Type B pancreatic cell (in vitro differentiated cells): ENCODE results near the gene HPX. TPM values are rescaled to one million over a fixed set of nuclear protein-coding genes. Genes with fewer than 3 reads are reported as not detected.

Experiments
- DNase-seq: peaks from one replicate; pipeline ENCODE4 v3.0.0; 2021; ENCODE audit warnings: mixed read lengths; ENCODE audit not compliant: unreplicated experiment; ENCODE audit errors: extremely low spot score
- H3K27ac Mint-ChIP-seq: 2 replicates; pipeline ENCODE4 v1.8.0; 2021; ENCODE audit warnings: mild to moderate bottlenecking, mixed read lengths
- H3K27me3 Mint-ChIP-seq: 2 replicates; pipeline ENCODE4 v1.8.0; 2021; ENCODE audit warnings: mixed read lengths
- H3K36me3 Mint-ChIP-seq: 2 replicates; pipeline ENCODE4 v1.8.0; 2021; ENCODE audit warnings: mixed read lengths
- H3K4me1 Mint-ChIP-seq: one replicate; pipeline ENCODE4 v1.8.0; 2021; ENCODE audit warnings: mixed read lengths; ENCODE audit not compliant: unreplicated experiment
- H3K4me3 Mint-ChIP-seq: 2 replicates; pipeline ENCODE4 v1.8.0; 2021; ENCODE audit warnings: mild to moderate bottlenecking, mixed read lengths
- H3K9me3 Mint-ChIP-seq: 2 replicates; pipeline ENCODE4 v1.8.0; 2021; ENCODE audit warnings: mixed read lengths
- CTCF ChIP-seq: fragments of 200-600 bp; sonication (generic); conservative IDR thresholded peaks from 2 replicates; pipeline ENCODE4 v1.5.0; 2021; ENCODE audit warnings: antibody characterized with exemption, mild to moderate bottlenecking
- total RNA-seq: library from RNA; stranded (reverse); gene quantifications from 2 replicates; pipeline ENCODE4 v1.2.1, GENCODE V29; 2021; ENCODE audit warnings: low replicate concordance

Gene HPX
- total RNA-seq, 1 donor from 2014 or later: 1.9 TPM

GRCh38 chr11:6415797-6416196, 25.0 kb downstream of the HPX start:
- Mint-ChIP-seq H3K36me3 (peaks cover 1% of the 10 kb centered on the region), H3K4me3 (no peak overlapping the region), H3K4me1 (peaks cover 9% of the 10 kb centered on the region), H3K9me3 (no peaks in the 10 kb centered on the region), H3K27ac (no peak overlapping the region), H3K27me3 (peaks cover 3% of the 10 kb centered on the region)
- TF ChIP-seq CTCF: no peak
- DNase-seq: no peak

GRCh38 chr11:6414874-6415328, 25.9 kb downstream of the HPX start:
- no peak overlapping the region for H3K4me3 Mint-ChIP-seq

GRCh38 chr11:6413791-6414201, 27.0 kb downstream of the HPX start:
- DNase-seq: no peak
- H3K27me3 Mint-ChIP-seq: no peaks in the 10 kb centered on the region
- H3K4me1 Mint-ChIP-seq: peaks cover 5% of the 10 kb centered on the region
- no peaks in the 10 kb centered on the region for H3K9me3 Mint-ChIP-seq
- no peak for TF ChIP-seq CTCF
- H3K4me3 Mint-ChIP-seq: no peak overlapping the region
- peaks cover 4% of the 10 kb centered on the region for H3K36me3 Mint-ChIP-seq
- no peak overlapping the region for H3K27ac Mint-ChIP-seq

More at GRCh38 chr11:6414874-6415328, 25.9 kb downstream of the HPX start:
- Mint-ChIP-seq H3K27ac (no peak overlapping the region), H3K27me3 (no peaks in the 10 kb centered on the region), H3K36me3 (no peaks in the 10 kb centered on the region), H3K9me3 (no peaks in the 10 kb centered on the region), H3K4me1 (peaks cover 9% of the 10 kb centered on the region)
- no peak for DNase-seq
- TF ChIP-seq CTCF: no peak

- Mint-ChIP-seq H3K36me3 (peaks cover 8% of the 10 kb centered on the region), H3K27me3 (no peaks in the 10 kb centered on the region), H3K9me3 (no peaks in the 10 kb centered on the region), H3K4me3 (no peak overlapping the region), H3K4me1 (peaks cover 5% of the 10 kb centered on the region), H3K27ac (no peak overlapping the region)
- no peak for DNase-seq
- no peak for TF ChIP-seq CTCF
Measured at GRCh38 chr11:6411594-6412031, 29.2 kb downstream of the HPX start.

GRCh38 chr11:6410695-6411430, 29.9 kb downstream of the HPX start:
- TF ChIP-seq CTCF: no peak
- peaks cover 5% of the 10 kb centered on the region for H3K4me1 Mint-ChIP-seq
- H3K4me3 Mint-ChIP-seq: no peak overlapping the region
- H3K36me3 Mint-ChIP-seq: peaks cover 8% of the 10 kb centered on the region
- DNase-seq: no peak
- H3K27ac Mint-ChIP-seq: no peak overlapping the region
- H3K27me3 Mint-ChIP-seq: no peaks in the 10 kb centered on the region
- H3K9me3 Mint-ChIP-seq: no peaks in the 10 kb centered on the region
